ENCODE measurements around the gene TLE1. TPM values are rescaled to one million over a fixed set of nuclear protein-coding genes. Genes with fewer than 3 reads are reported as not detected.
"Not testable (repeated sequence)": the region's sequence is repeated elsewhere in the genome, so short reads cannot be mapped to it uniquely, and the experiment has no call there.

The TLE1 gene
- total RNA-seq, 1 experiment from 2014 or later, result 79.3 TPM

GRCh38 chr9:81607593-81608288 is 81.6 kb downstream of the TLE1 start:
- H4K5ac ChIP-seq (ENCODE audit: insufficient read length, low read depth, low read length), result no peak overlapping the region
- no peak overlapping the region for H3K14ac ChIP-seq (ENCODE audit: insufficient read depth, low read length)
- no peaks in the 10 kb centered on the region for H3K79me1 ChIP-seq (ENCODE audit: insufficient read depth, low read depth, low read length, poor library complexity, severe bottlenecking)
- no peak overlapping the region for H4K91ac ChIP-seq (ENCODE audit: insufficient read length, low read depth, low read length)
- Mint-ChIP-seq H3K4me1 (peaks cover 6 to 8% of the 10 kb centered on the region in 2 experiments; a peak in 2 of 4 replicates), H3K27me3 (ENCODE audit: low read depth) (no peaks in the 10 kb centered on the region), H3K4me3 (no peak overlapping the region), H3K27ac (0 out of 7 replicates have a peak overlapping the region, but pooled peaks of 1 of the 3 experiments have one; percentile 7), H3K9me3 (no peaks in the 10 kb centered on the region), H3K36me3 (ENCODE audit: insufficient read depth in 1 of 3, low read depth in 3 of 3) (peaks cover 71 to 91% (median 83%) of the 10 kb centered on the region in 3 experiments)
- WGBS (ENCODE audit: extremely low coverage, insufficient read length, low lambda C conversion rate), result no CpG with 5 or more reads among the region's 5 CpGs
- no peak overlapping the region for H3K23ac ChIP-seq (ENCODE audit: insufficient read length, low read depth, low read length)
- DNase-seq, result no peak
- no peak overlapping the region for H2BK120ac ChIP-seq (ENCODE audit: low read depth, low read length, poor library complexity, severe bottlenecking)
- H3K27me3 ChIP-seq (ENCODE audit: insufficient read depth, low read length), result no peaks in the 10 kb centered on the region
- no peak overlapping the region for H3T11ph ChIP-seq (ENCODE audit: low read length)
- no peak overlapping the region for H3K18ac ChIP-seq (ENCODE audit: insufficient read length, low read depth, low read length)
- H2BK15ac ChIP-seq (ENCODE audit: low read depth, low read length), result no peak overlapping the region
- no peak overlapping the region for H3K27ac ChIP-seq (ENCODE audit: insufficient read length, low read depth, low read length)
- H3K4me1 ChIP-seq (ENCODE audit: insufficient read depth, low read length), result no peaks in the 10 kb centered on the region; the same call in 1 of the 2 replicates
- no peaks in the 10 kb centered on the region for H3K23me2 ChIP-seq (ENCODE audit: insufficient read length, low read depth, low read length, poor library complexity, severe bottlenecking)
- H3K9me3 ChIP-seq (ENCODE audit: control insufficient read depth, low read depth, low read length), result no peaks in the 10 kb centered on the region
- no peak overlapping the region for H2AFZ ChIP-seq (ENCODE audit: low read length)
- H3K4me2 ChIP-seq (ENCODE audit: insufficient read depth, insufficient read length, low read length), result no peak overlapping the region
- no peak overlapping the region for H3K4ac ChIP-seq (ENCODE audit: low read depth, low read length)
- TF ChIP-seq CTCF (conservative IDR thresholded peaks at IDR 0.05), result no peak
- H2AK5ac ChIP-seq (ENCODE audit: insufficient read length, low read length), result no peak overlapping the region
- H3K9ac ChIP-seq (ENCODE audit: extremely low read depth, insufficient read length, low read length), result no peak overlapping the region
- H2BK5ac ChIP-seq (ENCODE audit: insufficient read length, low read length), result no peak overlapping the region
- H3K56ac ChIP-seq (ENCODE audit: insufficient read length, low read depth, low read length), result no peak overlapping the region
- H4K8ac ChIP-seq (replicated peaks; ENCODE audit: insufficient read length, low read depth, low read length), result no peak overlapping the region
- H2BK20ac ChIP-seq (ENCODE audit: low read depth, low read length, poor library complexity, severe bottlenecking), result no peak overlapping the region
- no peak overlapping the region for H2BK12ac ChIP-seq (ENCODE audit: insufficient read length, low read depth, low read length)
- no peaks in the 10 kb centered on the region for H4K20me1 ChIP-seq (ENCODE audit: control insufficient read depth, insufficient read depth, insufficient read length)
- H3K79me2 ChIP-seq (ENCODE audit: insufficient read depth, low read length), result no peaks in the 10 kb centered on the region; the same call in 1 of the 2 replicates

GRCh38 chr9:81606261-81606660 is 83.1 kb downstream of the TLE1 start:
- H3K18ac ChIP-seq (ENCODE audit: insufficient read length, low read depth, low read length); H3K27me3 ChIP-seq (ENCODE audit: insufficient read depth, low read length); H3K27ac Mint-ChIP-seq; H4K8ac ChIP-seq (replicated peaks; ENCODE audit: insufficient read length, low read depth, low read length); H3K79me1 ChIP-seq (ENCODE audit: insufficient read depth, low read depth, low read length, poor library complexity, severe bottlenecking); H2BK12ac ChIP-seq (ENCODE audit: insufficient read length, low read depth, low read length); H2BK120ac ChIP-seq (ENCODE audit: low read depth, low read length, poor library complexity, severe bottlenecking); H2BK5ac ChIP-seq (ENCODE audit: insufficient read length, low read length); H2AK5ac ChIP-seq (ENCODE audit: insufficient read length, low read length); H3K56ac ChIP-seq (ENCODE audit: insufficient read length, low read depth, low read length); H3K27me3 Mint-ChIP-seq (ENCODE audit: low read depth); H3K4me3 Mint-ChIP-seq; H2BK20ac ChIP-seq (ENCODE audit: low read depth, low read length, poor library complexity, severe bottlenecking); H3K9ac ChIP-seq (ENCODE audit: extremely low read depth, insufficient read length, low read length); H3K4ac ChIP-seq (ENCODE audit: low read depth, low read length); H4K5ac ChIP-seq (ENCODE audit: insufficient read length, low read depth, low read length); H3K23ac ChIP-seq (ENCODE audit: insufficient read length, low read depth, low read length); H3K9me3 Mint-ChIP-seq; H3K23me2 ChIP-seq (ENCODE audit: insufficient read length, low read depth, low read length, poor library complexity, severe bottlenecking); H2BK15ac ChIP-seq (ENCODE audit: low read depth, low read length); H3K27ac ChIP-seq (ENCODE audit: insufficient read length, low read depth, low read length); H3K9me3 ChIP-seq (ENCODE audit: control insufficient read depth, low read depth, low read length); H3K4me1 ChIP-seq (ENCODE audit: insufficient read depth, low read length); DNase-seq; H4K20me1 ChIP-seq (ENCODE audit: control insufficient read depth, insufficient read depth, insufficient read length); H4K91ac ChIP-seq (ENCODE audit: insufficient read length, low read depth, low read length); H3K4me2 ChIP-seq (ENCODE audit: insufficient read depth, insufficient read length, low read length); H2AFZ ChIP-seq (ENCODE audit: low read length); H3K79me2 ChIP-seq (ENCODE audit: insufficient read depth, low read length); H3K14ac ChIP-seq (ENCODE audit: insufficient read depth, low read length); H3T11ph ChIP-seq (ENCODE audit: low read length): not testable (repeated sequence)
- peaks cover 72 to 91% (median 81%) of the 10 kb centered on the region in 3 experiments for H3K36me3 Mint-ChIP-seq (ENCODE audit: insufficient read depth in 1 of 3, low read depth in 3 of 3)
- H3K4me1 Mint-ChIP-seq, result peaks cover 18 to 19% of the 10 kb centered on the region in 2 experiments
